CD4-positive, alpha-beta T cell treated with Interleukin-2 at 100 ng/mL for 4 hours (primary cell): ENCODE measurements around the gene MICAL3.
"Not testable (repeated sequence)": the region's sequence is repeated elsewhere in the genome, so short reads cannot be mapped to it uniquely, and the experiment has no call there.

ENCODE experiments used
- DNase-seq: peaks from one replicate; pipeline ENCODE4 v3.0.0-alpha.2; 2020; ENCODE audit warnings: low spot score

The MICAL3 gene

DNA sequence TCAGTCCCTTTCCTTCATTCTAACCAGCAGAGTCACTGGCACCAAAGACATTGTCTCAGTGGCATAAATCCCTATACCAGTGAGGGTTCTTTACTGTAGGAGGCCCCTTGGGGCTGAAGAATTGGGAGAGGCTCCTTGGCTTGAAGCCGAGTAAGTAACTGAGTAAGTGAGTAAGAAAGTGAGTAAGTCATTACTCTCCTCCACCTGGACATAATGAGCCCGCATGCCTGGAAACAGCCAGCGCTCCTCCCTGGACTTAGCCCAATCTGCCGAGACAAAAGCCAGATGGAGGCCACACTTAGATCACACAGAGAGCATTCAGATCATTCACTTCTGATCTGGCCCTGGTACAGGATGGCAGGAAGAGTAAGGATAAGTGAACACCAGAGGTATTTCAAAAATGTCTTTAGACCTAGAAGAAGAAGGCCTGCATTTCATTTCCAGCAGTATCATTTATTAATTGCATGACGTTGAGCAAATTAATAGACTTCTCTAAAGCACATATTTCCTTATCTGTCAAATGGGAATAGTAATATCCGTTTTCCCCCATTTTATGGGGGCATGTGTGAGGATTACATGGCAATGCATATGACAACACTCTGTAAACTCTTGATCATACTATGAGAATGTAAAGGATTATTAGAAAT lies 8.2 kb upstream of the MICAL3 start:
- DNase-seq, result no peak

GRCh38 chr22:18031695-18032454 lies 7.5 kb upstream of the MICAL3 start:
- no peak for DNase-seq

- DNase-seq, result no peak
Measured at GRCh38 chr22:18029686-18030267, 5.4 kb upstream of the MICAL3 start.

- DNase-seq, result no peak
Measured at GRCh38 chr22:18028817-18029527, 4.6 kb upstream of the MICAL3 start.

DNA sequence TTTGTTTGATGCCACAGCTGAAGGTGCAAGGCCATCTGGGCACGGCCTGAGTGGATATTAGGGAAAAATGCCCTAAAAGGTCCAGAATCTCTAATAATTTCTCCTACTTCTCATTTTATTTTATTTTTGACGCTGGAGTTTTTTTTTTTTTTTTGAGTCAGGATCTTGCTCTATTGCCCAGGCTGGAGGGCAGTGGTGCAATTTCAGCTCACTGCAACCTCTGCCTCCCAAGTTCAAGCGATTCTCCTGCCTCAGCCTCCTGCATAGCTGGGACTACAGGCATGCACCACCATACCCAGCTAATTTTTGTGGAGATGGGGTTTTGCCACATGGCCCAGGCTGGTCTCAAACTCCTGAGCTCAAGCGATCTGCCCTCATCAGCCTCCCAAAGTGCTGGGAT lies 1.5 kb upstream of the MICAL3 start:
- not testable (repeated sequence) for DNase-seq

DNA sequence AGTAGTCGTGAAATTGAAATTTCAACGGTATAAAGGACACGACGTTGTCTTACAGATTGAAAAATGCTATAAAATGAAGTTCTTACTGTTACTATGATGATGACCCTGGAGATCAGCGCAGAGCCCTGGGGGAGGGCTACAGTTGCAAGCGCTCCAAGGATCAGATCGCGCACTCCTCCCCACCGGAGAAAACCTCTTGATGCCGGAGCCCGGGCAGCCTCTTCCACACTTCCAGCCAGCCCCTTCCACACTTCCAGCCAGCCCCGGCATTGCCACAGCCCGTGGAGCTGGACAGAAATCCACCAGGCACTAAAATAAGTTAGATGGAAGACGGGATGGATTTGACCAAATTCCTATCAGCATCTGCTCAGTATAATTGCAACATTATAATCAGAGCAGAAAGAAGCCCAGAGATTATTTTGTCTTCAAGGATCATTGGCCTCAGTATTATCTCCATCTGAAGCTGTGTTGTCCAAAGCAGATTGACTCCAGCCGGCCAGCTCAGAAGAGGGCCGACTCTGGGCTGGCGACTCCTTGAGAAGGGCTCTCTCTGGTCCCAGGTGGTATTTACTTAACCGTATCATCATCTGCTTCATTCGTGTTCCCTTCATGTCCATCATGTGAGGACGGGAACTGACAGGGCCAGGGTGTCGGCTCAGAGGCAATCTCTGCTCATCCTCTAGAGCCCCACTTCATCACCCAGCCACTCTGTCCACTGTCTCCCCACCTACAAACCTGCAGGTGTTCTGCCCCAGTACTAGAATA lies 777 bp upstream of the MICAL3 start:
- DNase-seq, result no peak

DNA sequence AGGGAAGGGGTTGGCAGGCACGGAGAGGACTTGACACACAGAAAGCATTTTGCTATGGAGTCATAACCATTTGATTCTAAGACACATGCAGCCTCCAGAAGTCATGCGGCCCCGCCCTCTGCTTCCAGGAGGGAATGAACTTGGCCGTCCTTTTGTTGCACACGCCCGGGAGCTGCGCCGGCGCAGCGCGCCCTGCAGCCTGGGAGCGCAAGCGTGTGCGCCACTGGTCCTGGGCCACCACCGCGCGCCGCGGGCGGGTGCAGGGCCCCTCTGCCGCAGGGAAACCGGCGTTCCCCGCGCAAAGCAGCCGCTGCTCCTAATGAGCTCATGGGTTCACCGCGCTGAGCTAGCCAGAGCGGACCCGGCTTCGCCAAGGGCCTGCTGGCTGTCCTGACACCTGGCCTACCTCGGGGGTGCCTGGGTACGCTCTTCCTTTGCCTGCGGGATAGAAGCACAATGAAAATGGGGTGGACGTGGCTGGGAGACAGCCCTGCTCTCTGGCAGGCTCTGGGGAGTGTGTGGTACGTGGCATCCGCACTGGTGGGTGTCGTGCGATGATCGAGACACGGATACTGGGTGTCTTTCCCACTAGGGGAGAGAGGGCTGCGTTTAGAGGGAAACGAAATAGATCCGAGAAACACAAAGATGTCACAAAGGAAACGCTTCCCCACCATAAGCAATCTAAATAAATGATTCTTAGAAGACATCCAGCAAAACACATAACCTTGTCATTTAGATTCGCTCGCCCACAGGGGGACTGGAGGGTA lies 669 bp downstream of the MICAL3 start:
- peak; percentile 11 for DNase-seq

- no peak for DNase-seq
Measured at GRCh38 chr22:18022876-18023275, 1.5 kb downstream of the MICAL3 start.

GRCh38 chr22:18021431-18021830 lies 2.9 kb downstream of the MICAL3 start:
- DNase-seq, result no peak

- not testable (repeated sequence) for DNase-seq
Measured at GRCh38 chr22:18020743-18021142, 3.6 kb downstream of the MICAL3 start.

DNA sequence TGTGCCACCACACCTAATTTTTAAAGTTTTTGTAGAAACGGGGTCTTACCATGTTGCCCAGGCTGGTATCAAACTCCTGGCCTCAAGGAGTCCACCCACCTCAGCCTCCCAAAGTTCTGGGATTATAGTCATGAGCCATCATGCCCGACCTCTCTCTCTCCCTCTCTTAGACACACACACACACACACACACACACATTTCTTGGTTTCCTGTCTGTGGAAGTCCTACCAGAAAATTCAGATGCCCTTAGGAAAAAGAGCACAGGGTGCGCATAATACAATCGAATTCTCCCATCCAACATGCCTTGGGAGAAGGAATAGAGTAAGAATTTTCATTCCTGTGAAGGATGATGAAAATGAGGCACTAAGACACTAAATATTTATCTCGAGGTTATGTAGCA lies 10.4 kb downstream of the MICAL3 start:
- DNase-seq, result no peak

DNA sequence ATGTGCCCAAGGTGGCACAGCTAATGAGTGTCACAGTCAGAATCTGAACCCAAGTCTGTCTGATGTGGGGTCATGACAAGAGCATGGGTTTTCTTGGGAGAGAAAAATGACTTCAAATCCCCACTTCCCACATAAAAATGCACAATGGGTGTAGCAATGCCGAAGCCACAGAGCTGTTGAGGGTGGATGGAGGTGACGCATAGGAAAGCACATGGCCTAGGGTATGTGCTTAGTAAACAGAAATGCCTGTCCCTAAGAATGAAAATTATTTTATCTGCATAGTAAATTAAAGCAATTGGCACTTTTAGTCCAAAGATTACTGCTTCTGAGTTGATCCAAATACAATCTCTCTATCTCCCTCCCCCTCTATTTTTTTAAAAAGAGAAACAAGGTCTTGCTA lies 10.9 kb downstream of the MICAL3 start:
- no peak for DNase-seq

DNA sequence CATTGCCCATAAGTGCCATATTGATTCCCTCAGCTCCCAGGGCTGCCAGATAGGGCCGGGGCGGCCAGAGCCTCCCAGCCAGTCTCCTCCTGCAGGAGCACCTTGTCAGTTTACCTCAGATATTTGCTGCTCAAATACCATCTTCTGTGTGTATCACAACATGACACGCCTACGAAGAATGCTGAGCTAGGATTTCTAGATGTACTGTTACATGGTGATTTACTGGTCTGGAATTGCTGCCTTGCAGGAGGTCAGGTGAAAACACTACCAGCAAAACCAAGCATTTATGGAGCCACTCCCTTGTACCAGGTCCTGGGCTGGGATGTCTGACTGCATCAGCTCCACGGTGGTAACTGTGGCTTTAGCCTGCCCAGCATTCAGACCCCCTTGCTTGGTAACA lies 11.8 kb downstream of the MICAL3 start:
- no peak for DNase-seq

DNA sequence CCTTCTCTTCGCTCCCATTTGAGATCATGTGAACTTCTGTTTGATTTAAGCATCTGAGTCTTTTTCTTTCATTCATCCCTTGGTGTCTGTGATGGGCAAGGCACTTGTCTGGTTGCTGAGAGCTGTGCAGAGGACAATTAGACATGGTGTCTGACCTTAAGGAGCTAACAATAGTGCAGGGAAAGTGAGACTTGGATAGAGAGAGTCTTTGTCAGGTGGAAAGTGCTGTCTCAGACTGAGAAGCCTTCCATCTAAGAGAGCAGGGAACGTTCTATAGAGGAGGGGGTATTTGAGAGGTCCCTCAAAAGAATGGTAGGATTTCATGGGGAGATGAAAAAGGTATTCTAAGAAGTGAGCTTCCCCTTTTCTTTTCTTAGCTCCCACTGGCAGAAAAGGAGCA lies 14.1 kb downstream of the MICAL3 start:
- DNase-seq, result no peak

GRCh38 chr22:18008136-18008535 lies 16.2 kb downstream of the MICAL3 start:
- DNase-seq, result no peak

DNA sequence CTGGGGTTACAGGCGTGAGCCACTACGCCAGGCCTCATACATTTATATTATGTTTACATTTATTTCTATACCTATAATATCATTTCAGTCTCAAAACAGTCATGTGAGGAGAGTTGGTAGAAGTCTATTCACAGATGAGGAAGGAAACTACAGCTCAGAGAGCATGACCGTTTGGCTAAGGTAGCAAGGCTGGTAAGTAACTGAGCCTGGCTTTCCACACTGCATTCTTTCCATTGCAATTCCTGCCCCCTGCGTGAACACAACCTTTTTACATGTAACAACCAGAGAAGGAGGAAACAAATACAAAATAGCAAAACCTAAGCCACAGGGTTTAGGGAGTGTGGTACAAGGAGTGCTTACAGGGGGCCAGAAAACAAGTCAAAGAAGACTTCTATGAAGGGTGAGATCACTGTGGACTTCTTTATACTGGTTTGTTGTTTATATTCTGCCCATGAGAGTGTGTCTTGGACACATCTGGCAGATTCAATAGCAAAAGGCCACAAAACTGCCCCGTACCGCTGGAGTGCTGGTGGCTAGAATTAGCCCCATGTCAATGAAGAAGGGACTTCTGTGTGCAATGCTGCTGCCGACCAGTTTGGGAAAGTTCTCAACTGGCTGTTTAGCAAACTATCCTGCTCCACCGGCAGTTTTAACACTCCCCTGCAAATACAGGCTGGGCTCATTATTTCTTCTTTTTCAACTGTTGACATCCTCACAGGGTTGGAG lies 19.0 kb downstream of the MICAL3 start:
- no peak for DNase-seq

DNA sequence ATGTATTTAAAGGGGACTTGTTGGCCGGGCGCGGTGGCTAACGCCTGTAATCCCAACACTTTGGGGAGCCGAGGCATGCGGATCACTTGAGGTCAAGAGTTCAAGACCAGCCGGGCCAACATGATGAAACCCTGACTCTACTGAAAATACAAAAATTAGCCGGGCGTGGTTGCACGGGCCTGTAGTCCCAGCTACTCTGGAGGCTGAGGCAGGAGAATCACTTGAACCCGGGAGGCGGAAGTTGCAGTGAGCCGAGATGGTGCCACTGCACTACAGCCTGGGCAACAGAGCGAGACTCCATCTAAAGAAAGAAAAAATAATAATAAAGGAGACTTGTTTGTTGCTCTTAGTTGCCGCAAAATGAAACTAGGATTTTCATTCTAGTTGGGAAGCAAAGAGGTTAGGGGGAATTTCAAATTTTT lies 22.5 kb downstream of the MICAL3 start:
- not testable (repeated sequence) for DNase-seq

- DNase-seq, result peak; percentile 85
Measured at GRCh38 chr22:18001040-18001893, 23.1 kb downstream of the MICAL3 start.

GRCh38 chr22:18000441-18001039 lies 23.8 kb downstream of the MICAL3 start:
- peak; percentile 32 for DNase-seq
